RPMI8226 (cell line): Measurements from ENCODE around the gene ZC3H18.
A peak's percentile ranks its signal among the peaks of the same experiment; 100 is the strongest.

ENCODE experiments used
- DNase-seq: peaks from one replicate; pipeline ENCODE4 v3.0.0-alpha.2; 2015

ZC3H18 gene

GRCh38 chr16:88627531-88628411 is 57.6 kb downstream of the ZC3H18 start:
- DNase-seq, result no peak

- DNase-seq, result no peak
These were observed 58.3 kb downstream of the ZC3H18 start for GRCh38 chr16:88628512-88628974.

- DNase-seq, result no peak
These were observed 59.6 kb downstream of the ZC3H18 start for GRCh38 chr16:88629835-88630234.

- DNase-seq, result no peak
These were observed 60.2 kb downstream of the ZC3H18 start for GRCh38 chr16:88630433-88630832.

- DNase-seq, result no peak
These were observed 60.7 kb downstream of the ZC3H18 start for GRCh38 chr16:88630941-88631340.

- DNase-seq, result no peak
These were observed 61.2 kb downstream of the ZC3H18 start for GRCh38 chr16:88631384-88631783.

GRCh38 chr16:88631920-88632586 is 61.9 kb downstream of the ZC3H18 start:
- no peak for DNase-seq

DNA sequence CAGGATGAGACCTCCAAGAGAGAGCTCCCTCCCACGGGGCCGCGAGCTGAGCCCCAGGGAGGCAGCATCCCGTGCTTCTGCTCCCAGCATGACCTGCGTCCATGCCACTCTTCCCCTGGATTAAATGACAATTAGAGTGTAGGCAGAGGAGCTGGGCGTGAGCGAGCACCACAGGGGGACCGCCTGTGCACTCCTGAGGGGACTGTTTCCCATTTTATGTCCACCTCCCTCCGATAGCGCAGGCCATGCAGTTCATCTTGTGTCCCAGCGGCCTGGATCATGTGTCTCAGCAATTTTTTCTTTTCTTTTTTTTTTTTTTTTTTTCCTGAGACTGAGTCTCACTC is 62.4 kb downstream of the ZC3H18 start:
- no peak for DNase-seq

GRCh38 chr16:88633684-88634140 is 63.5 kb downstream of the ZC3H18 start:
- DNase-seq, result peak; percentile 87

GRCh38 chr16:88634141-88634993 is 64.2 kb downstream of the ZC3H18 start:
- peak; percentile 81 for DNase-seq

DNA sequence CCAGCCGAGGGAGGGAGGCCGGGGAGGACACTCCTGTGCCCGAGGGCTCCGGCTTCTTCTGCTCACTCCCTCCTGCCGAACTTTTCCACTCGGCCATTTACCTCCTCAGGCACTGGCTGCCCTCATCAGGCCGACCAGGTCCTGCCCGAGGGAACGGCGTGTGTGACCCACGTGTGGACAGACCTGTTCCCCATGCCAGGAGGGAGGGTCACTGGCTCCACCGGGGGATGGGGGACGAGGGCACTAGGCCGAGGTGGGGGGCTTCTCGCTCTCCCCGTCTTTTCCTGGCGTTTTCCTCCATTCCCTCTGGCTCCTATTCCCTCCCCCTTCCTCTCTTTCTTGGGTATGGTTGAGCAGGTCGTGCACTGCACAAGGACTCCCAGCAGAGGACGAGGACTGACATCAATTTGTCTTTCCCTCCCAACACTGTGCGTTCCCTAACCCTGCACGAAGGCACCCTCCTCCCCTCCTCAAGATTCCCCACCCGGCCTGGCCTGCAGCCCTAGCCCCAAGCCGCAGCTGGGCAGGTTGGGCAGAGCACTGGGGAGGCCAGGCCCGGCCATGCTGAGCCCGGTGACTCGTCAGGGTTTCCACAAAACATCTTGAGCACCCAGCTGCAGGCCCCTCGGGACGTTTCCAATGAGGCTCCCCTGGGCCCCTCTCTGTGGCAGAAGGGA is 64.9 kb downstream of the ZC3H18 start:
- peak; percentile 39 for DNase-seq

DNA sequence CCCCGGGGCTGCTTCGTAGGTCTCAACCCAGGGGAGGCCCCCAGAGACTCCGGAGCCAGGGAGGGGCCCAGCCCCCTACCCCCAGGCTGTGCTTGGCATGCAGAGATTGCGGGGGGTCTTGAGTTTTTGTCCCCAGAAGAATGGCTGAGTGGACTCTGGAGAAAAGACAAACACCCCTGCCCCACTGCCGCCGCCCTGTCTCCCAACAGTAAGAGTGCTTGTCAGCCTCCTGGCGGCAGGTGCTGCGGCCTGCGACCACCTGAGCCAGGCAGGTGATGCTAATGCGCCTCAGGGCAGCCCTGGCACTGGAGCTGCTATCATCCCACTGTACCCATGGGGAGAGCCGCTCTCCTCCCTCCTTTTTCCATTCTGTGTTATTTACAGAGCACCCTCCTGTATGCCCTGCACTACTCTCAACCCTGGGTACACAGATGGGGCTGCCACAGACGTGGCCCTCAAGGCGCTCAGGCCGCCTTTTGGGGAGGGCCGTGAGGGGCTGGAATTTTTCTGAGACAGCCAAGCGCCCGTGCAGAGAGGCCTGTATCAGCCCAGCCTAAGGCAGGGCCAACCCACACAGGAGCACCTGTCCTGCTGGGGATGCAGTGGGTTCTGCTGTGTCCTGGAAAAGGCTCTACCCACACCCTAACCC is 65.6 kb downstream of the ZC3H18 start:
- DNase-seq, result no peak

DNA sequence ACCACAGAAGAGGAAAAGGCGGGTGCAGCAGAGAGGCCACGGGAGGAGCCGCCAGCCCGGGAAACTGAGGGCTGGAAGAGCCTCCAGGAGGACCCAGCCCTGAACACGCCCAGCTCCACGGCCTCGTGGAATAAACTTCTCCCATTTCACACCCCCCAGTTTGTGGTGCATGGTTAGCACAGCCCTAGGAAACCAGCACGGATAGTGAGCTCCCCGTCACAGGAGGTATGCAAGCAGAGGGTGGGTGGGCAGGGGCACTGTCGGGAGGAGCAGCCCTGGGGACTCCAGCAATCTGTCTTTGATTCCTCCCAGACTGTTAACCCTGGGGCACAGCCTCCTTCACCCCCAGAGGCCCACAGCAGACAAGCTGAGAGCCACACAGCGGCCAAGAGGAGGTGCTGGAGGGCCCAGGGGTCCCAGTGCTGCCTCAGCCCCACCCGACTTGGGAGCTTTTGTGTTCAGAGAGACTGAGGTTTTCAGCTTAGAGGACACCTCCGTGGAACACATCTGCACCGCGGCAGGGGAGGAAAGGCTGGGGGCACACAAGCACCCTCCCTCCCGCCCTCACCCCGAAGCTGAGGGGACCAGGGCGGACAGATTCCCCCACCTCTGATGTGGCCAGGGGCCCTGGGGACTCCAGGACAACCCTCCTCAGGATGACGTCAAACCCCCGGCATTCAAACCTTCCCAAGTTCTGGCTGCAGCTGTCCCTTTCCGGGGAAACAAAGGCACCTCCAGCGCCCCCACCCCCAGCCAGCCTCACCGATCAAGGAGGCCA is 66.5 kb downstream of the ZC3H18 start:
- DNase-seq, result no peak

GRCh38 chr16:88638323-88639230 is 68.4 kb downstream of the ZC3H18 start, which contains the start of gene IL17C:
IL17C (plus strand) TSS chr16:88638572; CDS start chr16:88638642, 70 bp downstream.
- peak; percentile 89 for DNase-seq

DNA sequence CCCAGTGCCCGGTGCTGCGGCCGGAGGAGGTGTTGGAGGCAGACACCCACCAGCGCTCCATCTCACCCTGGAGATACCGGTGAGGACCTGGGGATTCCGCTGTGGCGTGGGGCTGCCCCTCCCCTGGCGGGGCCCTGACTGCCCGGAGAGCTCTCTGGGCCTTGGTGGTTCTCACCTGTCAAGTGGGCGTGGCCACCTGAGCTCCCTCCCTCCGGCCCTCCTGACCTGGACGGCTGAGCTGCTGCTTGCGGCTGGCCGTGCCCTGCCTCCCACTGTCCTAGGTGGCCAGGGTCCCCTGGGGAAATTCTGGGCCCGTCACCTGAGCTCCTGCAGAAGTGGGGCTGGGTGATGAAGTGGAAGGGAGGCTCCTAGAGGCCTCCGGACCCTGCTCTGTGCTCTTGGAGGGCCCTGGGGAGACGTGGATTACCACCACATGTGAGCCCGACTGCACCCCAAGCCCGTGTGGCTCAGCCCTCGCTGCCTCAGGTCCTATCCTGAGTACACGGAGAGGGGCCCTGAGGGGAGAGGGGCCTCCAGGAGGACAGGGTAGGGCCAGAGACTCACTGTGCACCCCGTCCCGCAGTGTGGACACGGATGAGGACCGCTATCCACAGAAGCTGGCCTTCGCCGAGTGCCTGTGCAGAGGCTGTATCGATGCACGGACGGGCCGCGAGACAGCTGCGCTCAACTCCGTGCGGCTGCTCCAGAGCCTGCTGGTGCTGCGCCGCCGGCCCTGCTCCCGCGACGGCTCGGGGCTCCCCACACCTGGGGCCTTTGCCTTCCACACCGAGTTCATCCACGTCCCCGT is 69.2 kb downstream of the ZC3H18 start:
- peak; percentile 74 for DNase-seq

GRCh38 chr16:88640039-88640495 is 69.9 kb downstream of the ZC3H18 start:
- DNase-seq, result no peak

DNA sequence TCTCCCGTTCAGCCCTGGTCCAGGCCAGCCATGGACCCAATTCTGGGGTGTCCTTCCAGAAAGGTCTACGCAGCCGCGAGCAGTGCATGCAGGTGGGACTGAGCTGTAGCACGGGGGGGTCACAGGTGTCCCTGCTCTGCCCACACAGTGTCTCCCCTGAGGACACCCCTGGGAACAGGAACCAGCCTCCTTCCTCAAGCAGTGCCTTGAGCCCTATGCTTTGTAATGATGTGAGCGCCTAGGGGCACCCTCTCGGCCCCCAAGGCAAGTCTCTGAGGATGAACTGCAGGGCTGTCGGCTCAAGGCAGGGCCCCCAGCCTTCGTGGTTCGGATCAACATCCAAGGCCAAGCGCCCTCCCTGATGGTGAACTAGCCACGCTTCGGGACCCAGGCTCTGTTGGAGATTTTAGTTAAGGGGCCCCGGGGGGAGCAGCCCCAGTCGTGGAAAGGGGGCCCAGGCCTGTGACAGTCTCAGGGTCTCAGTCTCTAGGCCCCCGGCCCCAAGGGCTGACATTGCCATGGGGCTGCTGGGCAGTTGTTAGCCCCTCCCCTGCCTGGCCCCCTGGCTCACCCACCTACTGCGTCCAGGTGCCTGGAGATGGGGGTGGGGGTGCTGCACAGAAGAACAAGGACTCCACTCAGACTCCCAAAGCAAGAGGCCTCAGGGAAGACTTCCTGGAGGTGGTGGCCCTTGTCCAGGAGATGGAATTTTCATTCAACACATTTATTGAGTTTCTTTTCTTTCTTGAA is 70.5 kb downstream of the ZC3H18 start:
- peak; percentile 18 for DNase-seq
